HG02759 (cell line): Measurements from ENCODE around the gene TMEM107.

ENCODE experiments used
- ATAC-seq: cut with Tn5 transposase; IDR thresholded peaks from one replicate; pipeline ENCODE4 v1.9.1; 2021; ENCODE audit warnings: mild to moderate bottlenecking, moderate library complexity; ENCODE audit not compliant: unreplicated experiment

The TMEM107 gene

DNA sequence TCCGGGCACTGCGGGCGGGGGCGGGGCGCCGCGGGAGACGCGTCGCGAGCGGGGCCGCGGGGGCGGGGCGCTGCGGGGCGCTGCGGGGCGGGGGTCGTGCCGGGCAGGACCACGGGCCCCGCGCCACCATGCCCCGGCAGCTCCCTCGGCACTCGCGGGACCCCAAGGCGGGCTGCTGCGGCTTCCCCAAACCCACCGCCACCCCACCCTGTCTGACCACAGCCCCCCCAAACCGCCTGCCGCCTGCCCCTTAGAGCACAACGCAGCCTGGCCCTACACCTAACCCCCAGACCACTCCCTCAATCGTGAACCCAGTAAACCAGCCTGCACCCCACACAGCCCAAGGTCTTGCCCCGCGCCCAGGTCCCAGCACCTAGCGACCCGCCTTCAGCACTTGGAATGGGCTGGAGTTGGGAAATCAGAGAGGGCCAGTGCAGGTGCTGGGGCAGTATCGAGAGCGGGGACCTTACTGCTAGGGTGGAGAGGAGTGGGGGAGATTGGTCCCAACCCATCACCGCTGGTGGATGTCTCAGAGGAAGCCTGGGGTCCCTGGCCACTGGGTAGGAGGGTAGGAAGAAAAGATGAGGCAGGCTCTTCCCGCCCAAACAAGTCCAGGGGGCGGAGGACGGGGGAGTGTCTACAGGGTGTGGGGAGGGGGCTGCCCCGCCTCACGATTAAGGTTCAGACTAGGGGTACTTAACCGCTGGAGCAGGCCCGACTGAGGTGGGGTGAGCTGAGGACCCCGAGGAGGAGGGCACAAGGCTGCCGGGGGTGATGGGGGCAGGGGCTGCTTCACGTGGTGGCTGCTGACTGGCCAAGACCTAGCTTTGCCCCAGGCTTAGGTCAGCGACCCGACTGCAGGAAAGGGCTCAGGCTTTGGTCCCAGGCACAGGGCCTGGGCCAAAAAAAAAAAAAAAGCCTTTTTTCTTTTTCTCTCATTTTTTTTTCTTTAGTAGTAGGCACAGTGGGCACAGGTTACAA, 12.9 kb downstream of the TMEM107 start:
- ATAC-seq = peak; percentile 15

GRCh38 chr17:8162233-8162996, 13.8 kb downstream of the TMEM107 start, which contains the start of gene VAMP2:
VAMP2 (minus strand) TSS chr17:8162948; CDS start chr17:8162879, 69 bp downstream.
- peak; percentile 66 for ATAC-seq

GRCh38 chr17:8161289-8162232, 14.6 kb downstream of the TMEM107 start:
- no peak for ATAC-seq

DNA sequence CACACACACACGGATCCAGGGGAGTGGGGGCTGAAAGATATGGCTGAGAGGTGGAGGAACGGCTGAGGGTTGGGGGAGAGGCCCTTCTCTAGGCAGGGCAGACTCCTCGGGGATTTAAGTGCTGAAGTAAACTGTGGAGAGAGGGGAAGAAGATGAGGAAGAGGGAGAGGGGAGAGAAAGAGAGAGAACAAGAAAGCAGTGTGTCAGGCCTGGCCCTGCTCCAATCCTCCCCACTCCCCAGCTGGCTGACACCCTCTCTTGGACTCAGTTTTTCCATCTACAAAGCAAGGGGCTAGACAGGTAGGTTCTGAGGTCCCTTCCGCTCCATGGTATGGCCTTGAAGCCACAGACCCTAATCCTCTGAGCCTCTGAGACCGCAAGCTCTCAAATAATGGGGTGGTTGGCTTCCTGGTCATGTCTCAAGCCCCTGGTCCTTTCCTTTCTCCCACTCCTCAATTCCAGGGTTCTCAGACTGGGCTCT, 15.4 kb downstream of the TMEM107 start:
- ATAC-seq = no peak

- no peak for ATAC-seq
These were observed 16.0 kb downstream of the TMEM107 start for GRCh38 chr17:8160224-8160577.

GRCh38 chr17:8159459-8160223, 16.5 kb downstream of the TMEM107 start:
- ATAC-seq = no peak

DNA sequence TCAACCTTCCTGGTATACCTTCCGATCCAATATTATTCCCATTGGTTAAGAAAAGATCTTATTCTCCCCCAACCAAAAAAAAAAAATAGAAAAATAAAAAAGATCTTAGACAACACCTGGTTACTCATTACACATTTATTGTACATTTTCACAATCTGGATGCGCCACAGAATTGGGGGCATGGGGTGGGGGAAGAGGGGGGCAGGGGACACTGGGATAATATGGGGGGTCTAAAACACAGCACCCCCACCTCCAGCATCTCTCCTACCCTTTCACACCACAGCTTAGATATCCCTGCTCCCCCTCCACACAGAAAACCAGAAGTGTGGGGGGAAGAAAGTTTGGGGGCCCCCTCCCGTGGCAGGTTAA, 17.2 kb downstream of the TMEM107 start:
- ATAC-seq = no peak

- no peak for ATAC-seq
These were observed 17.7 kb downstream of the TMEM107 start for GRCh38 chr17:8158267-8159031.

- ATAC-seq = peak; percentile 82
These were observed 19.8 kb downstream of the TMEM107 start for GRCh38 chr17:8156246-8156992.

DNA sequence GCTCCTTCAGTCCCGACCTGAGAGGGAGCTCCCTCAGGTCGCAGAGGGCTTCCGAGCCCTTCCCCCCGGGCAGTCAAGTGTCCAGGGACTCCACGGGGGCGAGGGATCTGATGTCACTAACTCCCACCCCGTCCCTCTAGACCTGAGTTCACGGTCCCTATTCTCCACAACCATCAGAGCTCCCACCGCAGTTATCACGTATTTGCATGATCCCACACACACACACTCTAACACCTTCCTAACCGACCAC, 20.3 kb downstream of the TMEM107 start:
- ATAC-seq = no peak

DNA sequence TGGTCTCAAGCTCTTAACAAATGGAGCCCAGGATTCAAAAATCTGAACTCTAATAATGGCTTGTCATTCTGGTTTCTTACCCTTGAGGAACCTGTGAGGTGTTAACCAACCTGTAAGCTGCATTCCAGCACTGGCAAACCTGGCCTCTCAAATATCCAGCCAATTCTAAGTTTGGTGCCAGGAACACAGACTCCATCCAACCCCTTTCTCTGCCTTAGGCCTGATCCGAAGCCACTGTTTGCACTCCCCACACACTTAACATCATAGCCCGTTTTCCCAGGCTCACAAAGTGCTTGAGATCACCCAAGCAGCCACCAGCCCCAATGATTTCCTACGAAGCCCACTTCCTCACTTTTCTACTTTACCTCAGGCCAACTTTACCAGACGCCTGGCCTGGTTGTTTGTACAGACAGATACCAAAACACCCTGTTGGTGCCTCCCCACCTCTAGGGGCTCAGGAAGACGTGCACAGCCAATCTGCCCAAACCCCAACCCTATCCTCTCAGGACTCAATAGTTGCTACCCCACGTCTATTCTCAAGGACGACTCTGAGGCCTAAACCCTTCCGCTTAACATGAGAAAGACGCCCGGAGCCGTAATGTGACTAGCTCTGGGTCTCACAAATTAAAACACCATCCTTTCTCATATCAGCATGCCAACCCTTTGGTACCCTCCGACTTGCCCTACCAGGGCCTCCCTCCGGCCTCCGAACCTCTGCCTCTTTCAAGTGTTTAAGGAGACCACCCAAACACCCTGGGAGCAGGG, 20.8 kb downstream of the TMEM107 start:
- no peak for ATAC-seq

GRCh38 chr17:8154608-8155155, 21.5 kb downstream of the TMEM107 start:
- ATAC-seq = no peak

GRCh38 chr17:8153957-8154607, 22.1 kb downstream of the TMEM107 start:
- no peak for ATAC-seq

GRCh38 chr17:8153525-8153956, 22.6 kb downstream of the TMEM107 start:
- no peak for ATAC-seq

- no peak for ATAC-seq
These were observed 23.1 kb downstream of the TMEM107 start for GRCh38 chr17:8153031-8153451.

DNA sequence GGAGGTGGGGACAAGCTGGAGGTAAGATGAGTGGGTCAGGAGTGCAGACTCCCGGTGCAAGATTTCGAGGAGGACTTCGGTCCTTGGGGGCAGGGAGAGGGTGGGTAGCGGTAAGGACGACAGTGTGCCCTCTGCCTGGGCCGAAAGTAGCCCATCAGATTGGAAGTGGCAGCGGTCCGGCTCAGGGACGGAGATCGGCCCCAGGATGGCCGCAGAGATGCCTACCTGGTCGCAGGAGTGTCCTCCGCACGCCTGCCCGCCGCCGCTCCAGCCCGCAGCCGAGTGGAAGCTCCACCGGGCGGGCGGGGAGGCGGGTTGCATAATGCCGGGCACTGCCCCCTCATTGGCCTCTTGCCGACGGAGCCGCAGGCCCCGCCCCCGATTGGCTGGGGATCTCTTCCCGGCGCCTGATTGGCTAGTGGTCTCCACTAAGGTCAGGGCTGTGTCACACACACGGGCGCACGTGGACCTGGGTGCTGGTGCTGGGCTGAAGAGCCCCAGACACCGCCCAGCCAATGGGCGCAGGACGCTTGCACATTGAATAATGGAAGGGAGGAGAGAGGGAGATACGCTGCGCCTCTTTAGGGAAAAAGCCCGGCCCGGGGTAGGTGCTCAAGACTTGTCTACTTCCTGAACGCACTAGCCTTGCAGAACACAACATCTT, 23.9 kb downstream of the TMEM107 start, which contains the start of gene PER1:
TSS of gene PER1 (minus strand) at position 293 of the 664 bp plus-strand sequence. CDS start 1,698 bp downstream, outside the sequence.
- ATAC-seq = peak; percentile 21
